NCI-H2081 treated with DMSO at 0.1 percent for 48 hours (cell line): ENCODE measurements around the gene LRGUK.

Experiments used
- DNase-seq: peaks from one replicate; lab custom pipeline; 2025; lab: John Stamatoyannopoulos, UW

LRGUK gene

DNA sequence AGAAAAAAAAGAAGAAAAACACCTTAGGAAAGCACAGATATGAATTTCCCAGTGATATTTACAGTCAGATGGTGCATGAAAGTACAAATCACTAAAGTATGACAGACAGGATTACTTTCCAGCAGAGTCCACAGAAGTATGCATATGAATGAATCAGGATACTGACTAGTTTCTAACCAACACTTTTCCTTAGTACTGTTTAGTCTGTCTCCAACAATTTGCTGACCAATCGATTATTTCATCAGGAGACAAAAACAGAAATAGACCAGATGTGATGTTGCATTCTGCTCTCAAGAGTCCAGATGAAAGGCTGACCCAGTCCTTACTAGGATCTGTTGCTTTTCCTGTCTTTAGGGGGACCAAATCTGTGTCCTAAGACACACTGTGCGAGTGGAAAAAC is 175.0 kb downstream of the LRGUK start:
- DNase-seq = no peak

DNA sequence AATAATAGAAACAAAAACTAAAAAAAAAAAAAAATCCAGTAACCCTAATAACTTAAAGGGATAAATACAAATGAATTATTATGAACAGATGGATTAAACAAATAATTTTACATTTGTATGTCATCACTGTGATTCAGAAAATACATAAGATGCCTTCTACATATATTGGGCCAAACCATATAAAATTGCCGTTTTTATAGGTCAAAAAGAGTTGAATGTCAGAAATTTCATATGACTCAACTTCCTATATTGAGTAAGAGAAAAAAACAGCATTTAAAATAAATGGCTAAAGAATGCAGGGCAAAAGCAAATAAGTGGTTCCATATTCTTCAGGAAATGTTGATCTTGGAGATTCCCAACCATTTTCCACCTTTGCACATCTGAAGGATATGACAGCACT is 180.2 kb downstream of the LRGUK start:
- no peak for DNase-seq

DNA sequence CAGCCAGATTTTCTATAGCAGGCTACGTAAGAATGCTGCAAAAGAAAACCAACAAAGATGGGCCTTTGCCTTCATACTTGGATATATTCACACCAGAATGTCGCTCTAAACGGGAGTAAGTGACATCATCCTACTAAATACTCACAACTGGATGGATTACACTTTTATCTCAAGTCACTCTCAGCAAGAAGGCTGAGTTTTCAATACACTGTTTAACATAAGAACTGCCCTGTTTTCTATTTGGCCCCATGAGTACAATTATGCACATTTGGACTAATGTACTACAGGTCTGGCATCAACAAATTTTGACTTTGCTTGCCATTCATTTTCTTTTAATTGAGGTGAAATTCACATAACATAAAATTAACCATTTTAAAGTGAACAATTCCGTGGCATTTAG is 181.4 kb downstream of the LRGUK start:
- DNase-seq = no peak

DNA sequence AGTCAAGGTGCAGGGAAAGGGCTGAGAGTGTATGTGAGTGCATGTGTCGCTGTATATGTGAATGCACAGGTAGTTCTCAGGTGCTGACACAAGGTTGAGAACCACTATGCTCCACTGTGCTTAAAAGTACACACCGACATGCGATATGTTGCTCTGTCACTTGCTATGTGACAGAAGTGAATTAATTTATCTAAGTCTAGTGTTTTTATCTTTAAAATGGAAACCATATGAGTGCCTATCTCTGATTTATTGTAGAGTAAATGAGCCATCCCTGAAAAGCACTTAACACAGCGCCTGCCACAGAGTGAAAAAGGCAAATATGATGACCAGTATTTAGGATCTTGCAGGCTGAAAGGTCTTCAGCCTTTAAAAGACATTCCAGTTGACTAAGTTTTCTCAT is 184.7 kb downstream of the LRGUK start:
- DNase-seq = no peak

DNA sequence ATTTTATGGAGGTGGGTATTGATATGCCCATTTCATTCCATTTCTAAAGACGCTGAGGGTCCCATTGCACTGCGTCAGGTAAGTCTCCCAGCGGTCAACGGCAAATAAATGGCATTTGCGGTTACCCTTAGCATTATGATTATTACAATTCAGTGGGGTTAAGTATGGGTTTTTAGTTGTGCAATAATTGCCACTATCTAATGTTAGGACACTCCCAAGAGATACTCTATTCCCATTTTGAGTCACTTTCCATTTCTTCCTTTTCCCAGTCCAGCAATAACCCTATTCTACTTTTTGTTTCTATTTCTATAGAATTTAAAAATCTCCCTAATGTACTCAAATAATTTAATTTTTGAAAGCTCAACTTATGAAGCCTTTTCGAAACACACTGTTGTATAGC is 185.6 kb downstream of the LRGUK start:
- DNase-seq = no peak

DNA sequence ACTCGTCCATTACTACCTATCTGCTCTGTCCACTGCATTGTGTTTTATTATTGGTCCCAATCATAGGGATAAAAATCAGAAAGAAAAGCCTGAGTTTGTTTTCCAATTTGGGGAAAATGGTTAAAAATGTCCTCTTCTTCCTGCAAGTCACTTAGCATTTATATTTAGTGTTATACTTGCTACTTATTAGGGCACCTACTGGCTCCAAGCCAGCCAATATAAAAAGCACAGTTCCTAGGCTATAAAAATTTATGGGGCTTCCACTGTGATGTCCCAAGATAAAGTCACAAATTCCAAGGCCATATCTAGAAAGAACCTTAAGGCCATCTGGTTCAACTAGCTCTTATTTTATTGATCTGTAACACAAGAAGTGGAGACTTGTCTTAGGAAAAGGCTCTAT is 186.4 kb downstream of the LRGUK start:
- DNase-seq = no peak
